Measurements from ENCODE around the gene RABL3. TPM values are rescaled to one million over a fixed set of nuclear protein-coding genes. Genes with fewer than 3 reads are reported as not detected.
"Not testable (repeated sequence)": the region's sequence is repeated elsewhere in the genome, so short reads cannot be mapped to it uniquely, and the experiment has no call there.

RABL3 gene
- total RNA-seq, 1 donor from 2014 or later: 17.2 TPM

GRCh38 chr3:120681506-120682038 lies 60.7 kb downstream of the RABL3 start:
- no peaks in the 10 kb centered on the region for H3K36me3 ChIP-seq
- DNase-seq: no peak
- intact Hi-C loops (cut with DNase I): no loop called here
- no peak for ATAC-seq
- TF ChIP-seq CTCF (IDR thresholded peaks at IDR 0.05): no peak
- H3K9me3 ChIP-seq: no peaks in the 10 kb centered on the region
- H3K27me3 ChIP-seq: no peaks in the 10 kb centered on the region
- H3K27ac ChIP-seq: no peak overlapping the region
- peaks cover 14% of the 10 kb centered on the region for H3K4me1 ChIP-seq
- H3K4me3 ChIP-seq: no peak overlapping the region

DNA sequence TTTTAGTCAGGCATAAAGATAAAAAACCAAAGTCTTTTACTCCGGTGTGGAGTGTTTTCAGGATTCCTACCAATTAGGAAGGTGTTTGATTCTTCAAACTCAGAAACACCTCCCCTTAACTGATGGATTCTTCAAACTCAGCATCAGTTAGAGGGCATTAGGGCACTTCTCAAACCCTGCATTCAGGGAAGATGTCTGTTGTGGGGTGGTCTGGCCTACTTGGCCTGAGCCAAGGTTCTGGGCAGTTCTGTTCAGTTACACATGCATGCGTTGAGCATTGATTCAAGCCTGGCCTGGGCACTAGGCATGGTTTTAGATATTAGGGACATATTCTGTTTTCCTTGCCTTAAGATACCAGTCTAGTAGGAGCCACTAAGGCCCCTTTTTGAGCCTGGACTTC lies 61.3 kb downstream of the RABL3 start:
- H3K27ac ChIP-seq: no peak overlapping the region
- no peaks in the 10 kb centered on the region for H3K27me3 ChIP-seq
- DNase-seq (no peak), ATAC-seq (no peak)
- TF ChIP-seq CTCF (IDR thresholded peaks at IDR 0.05): no peak
- H3K4me3 ChIP-seq: no peak overlapping the region
- H3K4me1 ChIP-seq: peaks cover 14% of the 10 kb centered on the region
- H3K9me3 ChIP-seq: no peaks in the 10 kb centered on the region
- intact Hi-C loops (cut with DNase I): no loop called here
- no peaks in the 10 kb centered on the region for H3K36me3 ChIP-seq

DNA sequence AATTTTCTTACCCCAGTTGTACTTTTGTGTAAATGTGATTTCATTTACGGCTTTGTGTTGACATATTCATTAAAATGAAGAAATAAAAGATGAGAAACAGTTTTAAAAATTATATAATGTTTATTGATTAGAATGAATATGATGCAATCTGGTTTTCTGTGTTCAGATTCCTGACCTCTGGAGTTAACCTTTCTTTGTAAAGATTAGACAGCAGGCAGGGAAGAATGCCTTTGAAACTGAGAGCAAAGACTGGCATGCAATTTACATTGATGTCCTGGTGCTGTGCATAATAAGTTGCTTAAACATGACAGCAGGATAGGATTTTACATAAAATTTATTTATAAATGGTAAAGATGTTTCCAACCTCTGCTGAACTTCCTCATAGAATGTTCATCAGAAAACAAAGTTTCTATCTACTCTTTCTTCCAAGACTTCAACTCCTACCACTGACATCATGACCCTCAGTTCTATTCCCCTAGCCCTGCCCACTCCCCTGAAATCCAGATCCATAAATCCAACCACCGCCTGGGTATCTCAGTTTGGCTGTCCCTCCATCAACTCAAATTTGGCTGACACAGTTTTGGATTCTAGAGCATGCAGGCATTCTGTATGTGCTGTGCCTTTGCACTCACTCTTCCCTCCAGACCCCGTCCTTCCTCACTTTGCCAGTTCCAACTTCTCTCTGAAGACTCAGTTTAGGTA lies 62.0 kb downstream of the RABL3 start:
- DNase-seq (no peak), ATAC-seq (no peak)
- Histone ChIP-seq H3K4me1 (peaks cover 14% of the 10 kb centered on the region), H3K4me3 (no peak overlapping the region), H3K36me3 (no peaks in the 10 kb centered on the region), H3K27me3 (no peaks in the 10 kb centered on the region), H3K9me3 (no peaks in the 10 kb centered on the region), H3K27ac (no peak overlapping the region)
- no peak for TF ChIP-seq CTCF (IDR thresholded peaks at IDR 0.05)
- intact Hi-C loops (cut with DNase I): no loop called here

DNA sequence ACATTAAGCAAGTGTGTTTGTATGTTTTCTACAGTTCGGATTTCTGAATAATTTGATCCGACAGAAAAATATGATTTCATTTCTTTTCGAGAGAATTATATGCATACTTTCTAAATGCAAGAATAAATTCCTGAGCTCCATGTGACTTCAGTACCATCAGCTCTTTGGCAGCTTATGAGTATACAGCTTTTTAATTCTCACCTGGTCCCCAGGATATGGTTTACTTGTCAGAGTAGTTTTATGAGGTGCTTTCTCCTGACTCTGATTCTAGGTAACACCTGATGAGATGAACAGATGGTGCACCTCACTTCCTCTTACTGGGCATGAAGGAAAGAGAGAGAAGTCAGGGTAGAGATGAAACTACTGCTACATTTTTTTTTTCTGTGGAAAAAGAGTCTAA lies 63.3 kb downstream of the RABL3 start:
- no peak for DNase-seq
- peak overlapping the region; percentile 64 for H3K27ac ChIP-seq
- H3K4me3 ChIP-seq: no peak overlapping the region

DNA sequence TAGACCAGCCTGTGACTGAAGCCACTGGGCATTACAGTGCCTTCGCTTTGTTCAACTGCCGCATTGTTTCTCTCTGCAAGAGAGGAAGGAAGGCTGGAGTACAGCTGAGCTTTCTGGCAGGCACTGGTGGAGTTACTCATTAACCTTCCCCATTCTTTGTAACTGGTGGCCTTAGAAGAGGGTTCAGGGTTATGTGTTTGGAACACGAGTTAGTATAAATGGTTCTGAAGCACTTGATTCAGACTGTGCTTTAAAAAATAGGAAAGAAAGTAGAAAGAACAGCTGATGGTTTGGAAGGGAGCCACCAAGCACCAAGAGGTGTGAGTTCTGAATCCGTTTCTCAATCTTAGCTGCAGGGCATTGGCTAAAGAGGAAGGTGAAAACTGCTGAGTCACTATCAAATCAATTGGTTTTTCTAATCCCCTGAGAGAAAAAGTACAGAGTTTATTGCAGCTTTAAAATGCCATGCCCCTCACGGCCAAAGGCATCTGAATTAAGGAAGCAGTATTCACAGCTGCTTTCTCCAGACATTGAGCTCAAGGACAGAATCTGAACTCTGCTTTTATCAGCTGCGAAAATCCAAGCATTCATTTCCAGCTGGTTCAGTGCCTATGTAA lies 63.9 kb downstream of the RABL3 start:
- DNase-seq (no peak), ATAC-seq (peak; percentile 91)
- no peaks in the 10 kb centered on the region for H3K36me3 ChIP-seq
- H3K4me3 ChIP-seq: no peak overlapping the region
- no peaks in the 10 kb centered on the region for H3K27me3 ChIP-seq
- H3K4me1 ChIP-seq: peaks cover 14% of the 10 kb centered on the region
- no peaks in the 10 kb centered on the region for H3K9me3 ChIP-seq
- no peak for TF ChIP-seq CTCF (IDR thresholded peaks at IDR 0.05)
- H3K27ac ChIP-seq: peak overlapping the region; percentile 64
- intact Hi-C loops (cut with DNase I): no loop called here

More for the DNA sequence above, 63.3 kb downstream of the RABL3 start:
- no peaks in the 10 kb centered on the region for H3K27me3 ChIP-seq
- no peaks in the 10 kb centered on the region for H3K36me3 ChIP-seq
- no peak for ATAC-seq
- intact Hi-C loops (cut with DNase I): no loop called here
- H3K9me3 ChIP-seq: no peaks in the 10 kb centered on the region
- peaks cover 14% of the 10 kb centered on the region for H3K4me1 ChIP-seq
- TF ChIP-seq CTCF (IDR thresholded peaks at IDR 0.05): no peak

DNA sequence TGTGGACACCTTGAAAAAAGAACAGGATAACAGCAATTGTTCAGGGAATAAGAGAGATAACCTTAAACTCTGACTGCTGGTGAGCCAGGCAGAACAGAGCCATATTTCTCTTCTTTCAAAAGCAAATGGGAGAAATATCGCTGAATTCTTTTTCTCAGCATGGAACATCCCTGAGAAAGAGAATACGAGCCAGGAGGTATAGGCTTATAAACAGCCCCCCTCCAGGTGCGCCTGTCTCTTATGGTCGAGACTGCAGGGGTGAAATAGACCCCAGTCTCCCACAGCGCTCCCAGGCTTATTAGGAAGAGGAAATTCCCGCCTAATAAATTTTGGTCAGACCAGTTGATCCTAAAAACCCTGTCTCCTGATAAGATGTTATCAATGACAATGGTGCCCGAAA lies 65.1 kb downstream of the RABL3 start:
- H3K4me1 ChIP-seq: peaks cover 14% of the 10 kb centered on the region
- H3K27me3 ChIP-seq; H3K4me3 ChIP-seq; H3K36me3 ChIP-seq; intact Hi-C loops (cut with DNase I); ATAC-seq; DNase-seq; H3K9me3 ChIP-seq; H3K27ac ChIP-seq: not testable (repeated sequence)
